ENCODE measurements around the gene RABGEF1.
"Not testable (repeated sequence)": the region's sequence is repeated elsewhere in the genome, so short reads cannot be mapped to it uniquely, and the experiment has no call there.

DNA sequence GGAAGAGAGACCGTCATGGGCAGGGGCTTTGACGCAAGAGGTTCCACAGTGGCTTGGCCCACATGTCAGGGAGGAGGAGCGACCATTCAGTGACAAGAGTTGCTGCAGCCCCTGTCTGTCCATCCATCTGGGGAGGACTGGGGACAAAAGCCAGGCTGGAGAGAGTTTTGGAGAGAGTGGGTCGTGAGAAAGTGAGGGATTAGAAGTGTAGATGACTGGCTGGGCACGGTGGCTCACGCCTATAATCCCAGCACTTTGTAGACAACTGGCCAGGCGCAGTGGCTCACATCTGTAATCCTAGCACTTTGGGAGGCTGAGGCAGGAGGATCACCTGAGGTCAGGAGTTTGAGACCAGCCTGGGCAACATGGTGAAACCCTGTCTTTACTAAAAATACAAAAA, 45.1 kb upstream of the RABGEF1 start:
- TF ChIP-seq CTCF, POLR2A (IDR thresholded peaks at IDR 0.05): not testable (repeated sequence)
